ENCODE data around the gene PPP1R1A. TPM values are rescaled to one million over a fixed set of nuclear protein-coding genes. Genes with fewer than 3 reads are reported as not detected.
A peak's percentile ranks its signal among the peaks of the same experiment; 100 is the strongest.

Gene PPP1R1A
- polyA plus RNA-seq, 1 donor (not counting 4 experiments of a cell fraction or from before 2014, with no cell fraction given) = not detected

GRCh38 chr12:54588890-54589267 is 420 bp upstream of the PPP1R1A start:
- H3K9me1 ChIP-seq (ENCODE audit: control insufficient read depth, extremely low read depth, insufficient read depth, low read length) = no peaks in the 10 kb centered on the region
- no peaks in the 10 kb centered on the region for H3K79me2 ChIP-seq (ENCODE audit: control insufficient read depth, insufficient read depth, low read length)
- no peak overlapping the region for H3K4me2 ChIP-seq (ENCODE audit: control insufficient read depth, extremely low read depth, insufficient read depth, low read depth, low read length)
- H3K27me3 ChIP-seq (ENCODE audit: control insufficient read depth, extremely low read depth, insufficient read depth, low read length) = peaks cover 52% of the 10 kb centered on the region
- no peaks in the 10 kb centered on the region for H4K20me1 ChIP-seq (ENCODE audit: control insufficient read depth, extremely low read depth, insufficient read depth, low read length)
- no peaks in the 10 kb centered on the region for H3K36me3 ChIP-seq (ENCODE audit: control insufficient read depth in 2 of 2, extremely low read depth in 1 of 2, insufficient read depth in 2 of 2, low read length in 2 of 2)
- no peak for FAIRE-seq
- dilution Hi-C loops (cut with MboI; ENCODE audit: extremely low pct_ligation_motif_present, low sequenced_read_pairs) = no loop called here
- no peak overlapping the region for H3K9ac ChIP-seq (ENCODE audit: control insufficient read depth, extremely low read depth, insufficient read depth, low read length)
- H3K4me3 ChIP-seq (ENCODE audit: control insufficient read depth in 2 of 3, extremely low read depth in 1 of 3, insufficient read depth in 2 of 3, low read depth in 1 of 3, low read length in 3 of 3) = no peak overlapping the region
- H3K4me1 ChIP-seq (ENCODE audit: control insufficient read depth, extremely low read depth, insufficient read depth, low read length) = no peaks in the 10 kb centered on the region
- H2AFZ ChIP-seq (ENCODE audit: control insufficient read depth, low read length) = no peak overlapping the region
- no peaks in the 10 kb centered on the region for H3K9me3 ChIP-seq (ENCODE audit: control insufficient read depth, low read depth, low read length)
- no peak for DNase-seq (ENCODE audit: low read depth, low spot score)
- H3K27ac ChIP-seq (ENCODE audit: control insufficient read depth, insufficient read depth, low read length) = no peak overlapping the region
- no peak for TF ChIP-seq CTCF (optimal IDR thresholded peaks at IDR 0.05 in 1 of 3, IDR thresholded peaks at IDR 0.05 in 1 of 3, conservative IDR thresholded peaks at IDR 0.05 in 1 of 3; ENCODE audit: extremely low read depth in 1 of 3, insufficient read depth in 2 of 3, low read length in 3 of 3)
- TF ChIP-seq EZH2 (IDR thresholded peaks at IDR 0.05; ENCODE audit: low read length) = peak; percentile 74

- DNase-seq (ENCODE audit: low read depth, low spot score) = no peak
- no peaks in the 10 kb centered on the region for H3K36me3 ChIP-seq (ENCODE audit: control insufficient read depth in 2 of 2, extremely low read depth in 1 of 2, insufficient read depth in 2 of 2, low read length in 2 of 2)
- no peak overlapping the region for H3K4me2 ChIP-seq (ENCODE audit: control insufficient read depth, extremely low read depth, insufficient read depth, low read depth, low read length)
- dilution Hi-C loops (cut with MboI; ENCODE audit: extremely low pct_ligation_motif_present, low sequenced_read_pairs) = no loop called here
- H3K9me3 ChIP-seq (ENCODE audit: control insufficient read depth, low read depth, low read length) = no peaks in the 10 kb centered on the region
- no peaks in the 10 kb centered on the region for H4K20me1 ChIP-seq (ENCODE audit: control insufficient read depth, extremely low read depth, insufficient read depth, low read length)
- H3K9ac ChIP-seq (ENCODE audit: control insufficient read depth, extremely low read depth, insufficient read depth, low read length) = no peak overlapping the region
- H3K9me1 ChIP-seq (ENCODE audit: control insufficient read depth, extremely low read depth, insufficient read depth, low read length) = no peaks in the 10 kb centered on the region
- no peak overlapping the region for H3K4me3 ChIP-seq (ENCODE audit: control insufficient read depth in 2 of 3, extremely low read depth in 1 of 3, insufficient read depth in 2 of 3, low read depth in 1 of 3, low read length in 3 of 3)
- peaks cover 55% of the 10 kb centered on the region for H3K27me3 ChIP-seq (ENCODE audit: control insufficient read depth, extremely low read depth, insufficient read depth, low read length)
- no peaks in the 10 kb centered on the region for H3K4me1 ChIP-seq (ENCODE audit: control insufficient read depth, extremely low read depth, insufficient read depth, low read length)
- no peak overlapping the region for H2AFZ ChIP-seq (ENCODE audit: control insufficient read depth, low read length)
- no peak for FAIRE-seq
- no peaks in the 10 kb centered on the region for H3K79me2 ChIP-seq (ENCODE audit: control insufficient read depth, insufficient read depth, low read length)
- no peak for TF ChIP-seq EZH2 (IDR thresholded peaks at IDR 0.05; ENCODE audit: low read length)
- no peak for TF ChIP-seq CTCF (optimal IDR thresholded peaks at IDR 0.05 in 1 of 3, IDR thresholded peaks at IDR 0.05 in 1 of 3, conservative IDR thresholded peaks at IDR 0.05 in 1 of 3; ENCODE audit: extremely low read depth in 1 of 3, insufficient read depth in 2 of 3, low read length in 3 of 3)
- H3K27ac ChIP-seq (ENCODE audit: control insufficient read depth, insufficient read depth, low read length) = no peak overlapping the region
Observed at GRCh38 chr12:54587315-54587873, 1.1 kb downstream of the PPP1R1A start.
